HFFc6 (cell line): Measurements from ENCODE around the gene CRMP1. TPM values are rescaled to one million over a fixed set of nuclear protein-coding genes. Genes with fewer than 3 reads are reported as not detected.

Experiments
- DNase-seq: peaks from one replicate; pipeline ENCODE4 v3.0.0-alpha.2; 2018
- H3K27ac Mint-ChIP-seq: 2 replicates; pipeline ENCODE4 v1.8.0; 2020; ENCODE audit warnings: mild to moderate bottlenecking, mixed read lengths
- H3K27me3 Mint-ChIP-seq: 2 replicates; pipeline ENCODE4 v1.8.0; 2021; ENCODE audit warnings: mild to moderate bottlenecking, moderate library complexity, mixed read lengths; ENCODE audit not compliant: insufficient read depth
- H3K36me3 Mint-ChIP-seq: 2 replicates; pipeline ENCODE4 v1.8.0; 2021; ENCODE audit warnings: low read depth, mixed read lengths
- H3K4me1 Mint-ChIP-seq: 2 replicates; pipeline ENCODE4 v1.8.0; 2020; ENCODE audit warnings: low read depth, mixed read lengths
- H3K4me3 Mint-ChIP-seq: 2 replicates; pipeline ENCODE4 v1.8.0; 2020; ENCODE audit warnings: mild to moderate bottlenecking, moderate library complexity, mixed read lengths
- H3K9me3 Mint-ChIP-seq: 2 replicates; pipeline ENCODE4 v1.8.0; 2020; ENCODE audit warnings: mild to moderate bottlenecking, mixed read lengths
- total RNA-seq, 6 experiments: library from RNA; stranded (reverse); fragmentation: NEBNext Ultra II Directional; extraction: Animal tissue kit (Norgen Biotek cat#: 25700); gene quantifications; 2 replicates in 1 of 6; 3 replicates in 5 of 6; pipeline ENCODE4 v1.2.3, GENCODE V29; 2021
- TF ChIP-seq, protein P1 (sequence below): fragments of 200-600 bp; sonication (generic); IDR thresholded peaks from 2 replicates; pipeline ENCODE4 v1.5.0; 2021; ENCODE audit warnings: antibody characterized with exemption, mild to moderate bottlenecking

CRMP1 gene
- total RNA-seq, 6 experiments from 2014 or later: not detected

GRCh38 chr4:5810151-5810550, 82.7 kb downstream of the CRMP1 start:
- TF ChIP-seq, protein P1, sequence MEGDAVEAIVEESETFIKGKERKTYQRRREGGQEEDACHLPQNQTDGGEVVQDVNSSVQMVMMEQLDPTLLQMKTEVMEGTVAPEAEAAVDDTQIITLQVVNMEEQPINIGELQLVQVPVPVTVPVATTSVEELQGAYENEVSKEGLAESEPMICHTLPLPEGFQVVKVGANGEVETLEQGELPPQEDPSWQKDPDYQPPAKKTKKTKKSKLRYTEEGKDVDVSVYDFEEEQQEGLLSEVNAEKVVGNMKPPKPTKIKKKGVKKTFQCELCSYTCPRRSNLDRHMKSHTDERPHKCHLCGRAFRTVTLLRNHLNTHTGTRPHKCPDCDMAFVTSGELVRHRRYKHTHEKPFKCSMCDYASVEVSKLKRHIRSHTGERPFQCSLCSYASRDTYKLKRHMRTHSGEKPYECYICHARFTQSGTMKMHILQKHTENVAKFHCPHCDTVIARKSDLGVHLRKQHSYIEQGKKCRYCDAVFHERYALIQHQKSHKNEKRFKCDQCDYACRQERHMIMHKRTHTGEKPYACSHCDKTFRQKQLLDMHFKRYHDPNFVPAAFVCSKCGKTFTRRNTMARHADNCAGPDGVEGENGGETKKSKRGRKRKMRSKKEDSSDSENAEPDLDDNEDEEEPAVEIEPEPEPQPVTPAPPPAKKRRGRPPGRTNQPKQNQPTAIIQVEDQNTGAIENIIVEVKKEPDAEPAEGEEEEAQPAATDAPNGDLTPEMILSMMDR: no peak
- H3K9me3 Mint-ChIP-seq: no peaks in the 10 kb centered on the region
- no peak overlapping the region; the same call in 1 of the 2 replicates for H3K27ac Mint-ChIP-seq
- peaks cover 15% of the 10 kb centered on the region; the same call in 1 of the 2 replicates for H3K36me3 Mint-ChIP-seq
- H3K4me3 Mint-ChIP-seq: no peak overlapping the region
- peaks cover 6% of the 10 kb centered on the region for H3K27me3 Mint-ChIP-seq
- no peaks in the 10 kb centered on the region for H3K4me1 Mint-ChIP-seq
- no peak for DNase-seq

- Mint-ChIP-seq H3K27ac (no peak overlapping the region), H3K36me3 (peaks cover 15% of the 10 kb centered on the region; the same call in 1 of the 2 replicates), H3K9me3 (no peaks in the 10 kb centered on the region), H3K4me3 (no peak overlapping the region), H3K27me3 (peaks cover 6% of the 10 kb centered on the region; the same call in 1 of the 2 replicates), H3K4me1 (no peaks in the 10 kb centered on the region)
- TF ChIP-seq, protein P1: no peak
- DNase-seq: no peak
Measured at GRCh38 chr4:5809216-5809776, 83.6 kb downstream of the CRMP1 start.

DNA sequence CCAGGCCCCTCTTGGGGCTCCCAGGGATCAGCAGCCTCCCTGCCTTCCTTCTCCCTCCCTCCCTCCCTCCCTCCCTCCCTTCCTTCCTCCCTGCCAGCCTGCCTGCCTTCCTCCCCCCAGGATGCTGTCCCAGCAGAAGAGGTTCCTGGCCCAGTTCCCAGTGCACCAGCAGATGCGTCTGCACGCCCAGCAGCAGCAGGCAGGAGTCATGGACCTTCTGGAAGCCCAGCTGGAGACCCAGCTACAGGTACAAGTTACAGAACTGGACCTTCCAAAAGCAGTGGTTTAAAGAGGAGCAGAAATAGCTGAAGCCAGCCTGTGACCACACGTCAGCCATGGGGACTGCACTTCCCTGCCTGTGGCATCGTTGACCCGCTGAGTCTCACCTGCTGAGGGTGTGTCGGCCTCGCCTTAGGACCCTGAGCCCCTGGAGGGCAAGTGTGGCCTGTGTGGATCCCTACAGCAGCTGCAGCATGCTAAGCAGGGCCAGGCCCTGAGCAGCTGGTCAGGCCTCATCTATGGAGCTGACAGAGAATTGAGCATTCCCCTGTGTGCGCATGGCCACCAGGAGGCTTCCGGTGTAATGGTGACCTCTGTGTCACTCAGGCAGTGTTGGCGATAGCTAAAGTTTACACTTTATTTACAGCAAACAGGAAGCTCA, 84.7 kb downstream of the CRMP1 start:
- Mint-ChIP-seq H3K27ac (no peak overlapping the region), H3K9me3 (no peaks in the 10 kb centered on the region), H3K27me3 (peaks cover 7% of the 10 kb centered on the region), H3K4me1 (no peaks in the 10 kb centered on the region), H3K4me3 (no peak overlapping the region), H3K36me3 (peaks cover 11% of the 10 kb centered on the region; the same call in 1 of the 2 replicates)
- TF ChIP-seq, protein P1: peak; percentile 28; the same call in 1 of the 2 replicates
- no peak for DNase-seq

- DNase-seq: no peak
- peaks cover 7% of the 10 kb centered on the region for H3K27me3 Mint-ChIP-seq
- TF ChIP-seq, protein P1: no peak
- peaks cover 11% of the 10 kb centered on the region; the same call in 1 of the 2 replicates for H3K36me3 Mint-ChIP-seq
- H3K27ac Mint-ChIP-seq: no peak overlapping the region
- H3K4me3 Mint-ChIP-seq: no peak overlapping the region
- no peaks in the 10 kb centered on the region for H3K4me1 Mint-ChIP-seq
- H3K9me3 Mint-ChIP-seq: no peaks in the 10 kb centered on the region
Measured at GRCh38 chr4:5805270-5805669, 87.6 kb downstream of the CRMP1 start.

DNA sequence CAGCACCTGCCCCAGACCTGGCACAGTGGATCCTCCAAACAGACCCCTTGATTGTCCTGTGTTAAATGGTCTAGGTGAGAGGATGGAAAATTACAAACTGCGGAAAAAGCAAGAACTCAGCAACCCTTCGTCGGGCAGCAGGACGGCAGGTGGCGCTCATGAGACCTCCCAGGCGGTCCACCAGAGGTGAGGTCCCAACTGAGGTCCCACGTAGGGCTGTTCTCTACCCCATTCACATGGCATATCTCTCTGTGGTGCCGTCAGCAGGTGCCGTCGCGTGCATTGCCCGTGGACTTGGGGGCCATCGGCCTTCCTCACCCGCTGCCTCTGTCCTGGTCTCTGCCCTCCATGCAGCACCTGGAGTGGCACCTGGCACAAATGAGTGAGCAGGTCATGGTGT, 88.2 kb downstream of the CRMP1 start:
- Mint-ChIP-seq H3K27me3 (peaks cover 7% of the 10 kb centered on the region), H3K4me1 (no peaks in the 10 kb centered on the region)

More for the DNA sequence above, 88.2 kb downstream of the CRMP1 start:
- Mint-ChIP-seq H3K9me3 (no peaks in the 10 kb centered on the region), H3K27ac (no peak overlapping the region), H3K36me3 (peaks cover 12% of the 10 kb centered on the region; the same call in 1 of the 2 replicates), H3K4me3 (no peak overlapping the region)
- TF ChIP-seq, protein P1: no peak; the same call in 1 of the 2 replicates
- DNase-seq: no peak
